Measurements from ENCODE around the gene RAMAC.
"Not testable (repeated sequence)": the region's sequence is repeated elsewhere in the genome, so short reads cannot be mapped to it uniquely, and the experiment has no call there.

The RAMAC gene

DNA sequence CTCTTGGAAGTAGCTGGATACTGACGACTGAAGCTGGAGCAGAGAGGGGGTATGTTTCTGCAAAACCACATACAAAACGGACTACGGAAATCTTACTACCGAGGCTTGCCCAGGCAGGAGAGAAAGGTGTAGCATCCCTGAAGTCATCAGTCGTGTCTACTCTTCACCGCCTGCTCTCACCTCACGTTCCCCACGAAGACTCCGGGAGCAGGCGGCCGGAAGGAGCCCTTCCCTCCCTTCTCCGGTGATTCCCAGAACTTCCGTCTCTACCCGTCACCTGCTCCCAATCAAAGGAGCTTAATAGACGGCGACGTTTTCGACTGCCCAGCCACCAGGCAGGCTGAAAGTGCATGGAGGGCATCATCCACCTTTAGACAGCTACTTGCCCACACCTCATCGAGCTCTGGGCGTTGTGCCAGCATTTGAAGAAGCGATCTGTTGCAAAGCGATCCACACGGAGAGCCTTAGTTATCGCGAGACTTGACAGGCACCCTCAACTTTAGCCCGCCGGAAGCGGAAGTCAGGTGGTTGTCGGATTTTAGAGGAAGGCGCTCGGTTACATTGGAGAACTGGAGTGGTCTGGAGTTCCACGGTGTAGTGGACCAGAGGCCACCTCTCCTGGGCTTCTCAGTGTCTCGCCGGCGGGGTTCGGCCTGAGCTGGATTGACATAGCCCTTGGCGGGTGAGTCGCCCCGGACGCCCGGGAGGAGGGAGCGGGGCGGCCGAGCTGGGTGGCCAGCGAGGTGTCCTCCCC is at the start of gene RAMAC:
Gene RAMAC (plus strand): TSS at position 523 of the 754 bp plus-strand sequence. CDS start 2,809 bp downstream, outside the sequence.
- peak; percentile 45 to 98 (median 90) for DNase-seq

DNA sequence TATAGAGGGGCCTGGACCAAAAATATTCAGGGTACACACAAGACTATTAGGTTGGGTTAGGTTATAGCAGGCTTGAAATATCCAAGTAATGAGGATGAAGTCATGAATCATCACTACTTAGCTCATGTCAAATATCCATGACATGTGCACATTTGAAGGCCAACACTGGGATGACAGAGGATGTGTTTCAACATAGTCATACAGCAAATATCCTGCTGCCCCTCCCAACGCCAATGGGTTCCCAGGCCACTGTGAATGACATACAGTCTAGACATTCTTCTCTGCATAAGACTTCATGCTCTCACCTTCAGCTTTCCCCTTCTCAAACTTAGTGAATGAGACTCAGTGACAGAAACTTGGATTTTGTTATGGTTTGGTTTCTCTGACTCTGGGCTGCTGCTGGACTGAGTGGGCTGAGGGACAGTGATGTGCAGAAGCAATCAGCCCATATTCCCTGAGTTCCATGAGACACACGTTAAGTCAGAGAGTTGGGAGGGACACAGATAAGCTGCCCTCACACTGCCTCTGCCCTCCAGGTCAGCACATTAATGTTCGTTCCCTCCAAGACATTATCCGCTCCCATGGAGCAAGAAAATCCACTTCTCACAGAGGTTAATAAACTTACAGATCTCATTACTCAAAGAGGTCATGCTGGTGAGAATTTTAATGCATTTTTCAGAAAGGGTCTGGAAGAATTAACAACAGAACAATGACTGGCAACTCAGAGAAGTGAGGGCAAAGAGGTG is 48.9 kb upstream of the RAMAC start:
- DNase-seq = no peak

DNA sequence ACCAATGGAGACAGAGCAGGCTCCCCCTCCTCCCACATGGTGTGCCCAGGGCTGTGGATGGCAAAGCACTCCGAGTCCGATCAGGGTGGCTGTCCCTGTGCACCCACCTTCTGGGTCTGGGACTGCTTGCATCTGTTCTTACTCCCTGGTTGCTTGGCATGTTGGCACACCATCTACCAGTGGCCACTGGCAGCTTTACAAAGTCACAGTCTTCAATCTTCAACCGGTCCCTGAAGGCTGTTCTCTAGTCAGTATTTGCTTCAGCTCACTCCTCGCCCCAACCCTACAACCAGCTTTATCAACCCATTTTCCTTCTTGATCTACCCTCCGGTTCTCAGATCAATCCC is 48.3 kb upstream of the RAMAC start:
- no peak for DNase-seq

DNA sequence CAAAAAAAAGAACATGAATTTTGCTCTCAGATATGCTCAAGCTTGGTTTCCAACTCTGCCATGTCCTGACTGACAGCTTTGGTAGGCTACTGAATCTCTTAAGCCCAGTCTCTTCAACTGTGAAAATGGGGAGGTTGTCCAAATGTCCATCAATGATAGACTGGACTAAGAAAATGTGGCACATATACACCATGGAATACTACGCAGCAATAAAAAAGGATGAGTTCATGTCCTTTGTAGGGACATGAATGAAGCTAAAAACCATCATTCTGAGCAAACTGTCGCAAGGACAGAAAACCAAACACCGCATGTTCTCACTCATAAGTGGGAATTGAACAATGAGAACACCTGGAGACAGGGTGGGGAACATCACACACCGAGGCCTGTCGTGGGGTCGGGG is 46.3 kb upstream of the RAMAC start:
- not testable (repeated sequence) for DNase-seq

DNA sequence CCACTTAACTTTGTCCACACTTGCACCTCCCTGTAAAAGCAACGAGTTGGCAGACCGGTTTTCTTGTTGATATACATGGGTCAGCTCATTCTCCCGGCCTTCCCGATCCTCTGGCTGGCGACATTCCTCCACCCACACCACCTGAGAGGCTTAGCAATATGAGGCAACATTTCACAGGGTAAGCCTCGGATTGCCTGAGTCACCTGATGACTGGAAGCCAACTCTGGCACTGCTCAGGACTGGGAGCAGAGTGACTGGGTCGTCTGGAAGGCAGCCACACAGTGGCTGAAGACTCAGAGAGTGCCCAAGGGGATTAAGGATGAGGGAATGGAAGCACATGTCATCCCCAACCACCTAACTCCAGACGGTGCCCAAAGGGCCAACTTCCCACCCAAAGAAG is 43.3 kb upstream of the RAMAC start:
- peak in 1 of 58 donors; percentile 11 for DNase-seq

DNA sequence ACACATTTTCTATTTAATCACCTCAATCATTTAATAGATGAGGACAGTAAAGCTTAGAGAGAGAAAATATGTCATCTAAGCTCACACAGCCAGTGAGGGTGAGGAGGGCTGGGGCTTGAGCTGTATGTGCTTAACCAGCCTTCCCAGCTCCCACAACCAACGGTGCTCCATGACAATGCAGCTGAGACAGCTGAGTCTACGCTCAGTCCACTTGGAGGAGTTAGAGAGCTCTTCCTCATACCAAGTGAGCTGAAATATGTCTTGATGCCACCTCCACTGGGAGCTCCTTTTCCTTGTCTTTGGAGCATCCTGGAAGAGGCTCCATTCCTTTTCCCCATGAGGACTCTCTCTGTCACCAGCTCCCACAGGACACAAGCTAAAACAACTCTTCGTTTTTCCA is 42.8 kb upstream of the RAMAC start:
- DNase-seq = no peak

DNA sequence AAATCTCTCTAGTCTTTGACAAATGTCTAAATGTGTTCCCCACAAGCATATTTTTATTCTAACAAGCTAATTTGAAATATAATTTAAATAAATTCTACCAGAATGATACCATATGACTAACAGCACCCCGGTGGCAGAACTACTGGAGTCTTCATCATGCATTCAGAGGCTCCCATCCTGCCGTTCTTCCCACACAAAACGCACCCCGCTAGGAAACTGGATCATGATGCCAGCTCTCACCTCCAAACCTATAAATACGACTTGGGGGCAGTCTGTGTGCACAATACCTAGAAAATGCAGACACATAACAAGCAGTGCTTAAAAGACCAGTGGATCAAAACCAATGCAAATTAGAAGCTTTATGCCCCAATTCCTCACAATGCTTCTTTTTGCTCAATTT is 42.0 kb upstream of the RAMAC start:
- DNase-seq = peak in 9 of 58 donors; percentile 6 to 54 (median 23)

DNA sequence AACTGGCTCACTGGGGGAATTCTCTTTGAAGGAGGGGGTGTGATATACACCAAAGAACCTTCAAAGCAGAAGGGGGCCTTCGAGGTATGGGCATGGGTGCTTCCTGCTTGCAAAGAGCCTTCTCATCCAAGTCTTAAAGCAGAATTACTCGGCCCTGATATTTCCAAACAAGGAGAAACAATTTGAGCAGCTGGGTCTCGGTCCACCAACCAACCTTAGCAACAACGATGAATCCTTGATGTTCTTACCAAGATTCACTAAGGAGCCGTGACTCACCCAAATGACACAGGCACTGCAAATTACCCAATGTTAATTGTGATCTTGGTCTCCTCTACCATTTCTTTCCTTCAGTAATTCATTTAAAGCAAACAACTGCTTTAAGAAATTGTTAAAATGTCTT is 41.2 kb upstream of the RAMAC start:
- DNase-seq = peak in 1 of 58 donors; percentile 17

DNA sequence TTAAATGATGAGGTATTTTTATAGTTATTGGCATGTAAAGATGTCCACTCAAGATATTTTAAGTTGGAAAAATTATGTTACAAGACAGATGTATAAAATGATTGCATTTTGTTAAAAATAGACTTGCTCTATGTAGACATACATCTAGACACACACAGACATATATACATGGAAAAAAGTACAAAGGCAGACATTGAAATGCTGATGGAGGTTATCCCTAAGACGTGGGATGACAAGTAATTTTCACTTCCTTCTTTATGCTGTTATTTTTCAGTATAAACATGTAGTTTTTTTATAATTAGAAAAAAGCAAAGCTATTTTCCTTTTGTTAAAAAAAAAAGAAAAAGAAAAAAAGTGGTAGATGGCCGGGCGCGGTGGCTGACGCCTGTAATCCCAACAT is 40.7 kb upstream of the RAMAC start:
- DNase-seq = no peak

DNA sequence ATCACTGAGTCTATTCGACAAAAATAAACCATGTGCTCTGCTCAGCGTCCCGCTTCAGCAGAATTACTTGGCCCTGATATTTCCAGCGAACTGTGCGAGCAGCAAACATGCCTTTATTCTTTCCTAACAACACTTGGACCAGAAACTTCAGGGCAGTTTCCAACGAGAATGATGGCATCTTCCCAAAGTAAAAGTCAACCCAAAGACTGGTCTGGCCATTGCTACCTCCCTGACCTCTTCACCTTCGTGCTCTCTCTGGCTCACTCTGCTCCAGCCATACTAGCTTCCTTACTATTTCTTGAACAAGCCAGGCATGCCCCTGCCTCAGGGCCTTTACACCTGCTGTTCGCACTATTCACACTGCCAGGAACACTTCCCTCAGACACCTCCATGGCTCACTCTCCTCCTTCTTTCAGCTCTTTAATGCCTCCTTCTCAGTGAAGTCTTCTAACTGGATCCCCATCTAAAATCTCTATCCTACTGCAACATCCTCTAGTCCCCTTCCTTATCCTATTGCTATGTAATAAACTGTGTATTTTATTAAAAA is 39.8 kb upstream of the RAMAC start:
- DNase-seq = no peak

DNA sequence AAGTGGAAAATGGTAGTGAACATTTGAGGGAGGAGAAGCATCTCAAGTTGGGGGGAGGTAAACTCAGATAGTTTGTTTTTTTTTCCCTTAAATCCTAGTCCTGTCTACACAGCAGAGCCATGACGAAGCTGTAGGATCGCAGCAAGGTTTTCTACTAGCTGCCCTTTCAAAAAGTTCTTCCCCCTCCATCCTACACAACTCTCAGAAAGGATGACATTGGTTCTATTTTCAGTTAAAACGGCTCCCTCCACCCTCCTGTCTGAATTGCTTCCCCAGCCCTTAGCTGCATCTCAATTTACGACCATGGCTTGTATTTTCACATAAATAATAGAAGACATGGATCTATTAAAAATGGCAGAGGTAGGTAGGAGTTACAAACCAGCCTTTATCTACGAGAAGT is 35.7 kb upstream of the RAMAC start:
- no peak for DNase-seq

DNA sequence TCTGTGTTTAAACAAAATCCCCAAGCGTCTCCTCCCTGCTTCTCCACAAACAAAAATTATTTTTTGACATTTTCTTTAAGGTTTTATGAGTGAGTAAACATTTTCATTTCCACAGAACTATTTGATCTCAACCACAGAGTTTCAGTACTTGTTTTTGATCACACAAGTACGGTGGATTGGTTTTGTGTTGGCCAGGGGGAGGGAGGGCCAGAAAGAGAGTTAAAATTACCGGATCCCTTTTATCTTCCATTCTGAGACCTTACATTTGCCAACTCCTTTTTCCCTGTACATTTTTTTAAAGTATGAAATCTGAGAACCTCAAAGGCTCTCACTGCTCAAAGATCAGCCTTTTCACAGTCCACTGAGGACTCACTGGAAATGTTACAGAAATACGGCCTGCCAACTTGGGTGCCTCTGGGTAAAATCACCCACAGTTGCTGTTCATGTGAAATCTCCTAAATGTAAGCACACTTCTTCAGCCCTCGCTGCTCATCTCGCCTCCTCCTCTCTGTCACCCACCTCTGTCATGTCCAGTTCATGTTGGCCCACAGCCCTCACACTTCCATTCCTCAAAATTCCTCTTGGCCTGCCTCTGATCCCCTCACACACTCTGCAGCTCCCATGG is 35.2 kb upstream of the RAMAC start:
- DNase-seq = peak in 1 of 58 donors; percentile 9

DNA sequence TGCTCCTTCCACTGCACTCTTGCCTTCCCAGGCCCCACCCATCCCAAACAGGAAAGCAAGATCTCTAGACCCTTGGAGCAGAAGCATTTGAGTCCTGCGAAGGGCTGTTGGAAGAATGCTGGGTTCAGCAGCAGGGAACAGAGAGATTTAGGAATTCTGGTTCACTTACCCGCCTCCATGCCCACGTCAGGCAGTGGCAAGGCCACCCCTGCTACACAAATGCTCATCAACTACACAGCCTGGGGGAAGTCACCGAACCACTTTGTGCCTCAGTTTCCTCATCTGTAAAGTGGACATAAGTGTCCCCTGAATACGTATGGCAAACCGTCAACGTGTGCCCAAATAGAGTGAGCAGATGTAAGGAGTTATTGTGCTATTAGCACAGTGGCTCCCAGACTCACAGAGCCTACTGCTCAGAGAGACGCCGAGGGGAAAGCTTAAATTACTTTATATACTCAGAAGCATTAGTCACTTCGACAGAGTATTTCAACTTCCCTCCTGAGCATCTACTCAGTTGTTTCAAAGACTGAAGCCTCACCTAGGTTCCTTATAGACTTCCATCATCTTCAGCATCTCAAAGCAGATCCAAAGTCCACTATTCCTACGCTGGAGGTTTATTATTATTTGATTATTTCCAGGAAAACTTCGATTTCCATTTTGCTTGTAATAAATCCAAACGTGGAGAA is 34.4 kb upstream of the RAMAC start:
- DNase-seq = no peak

DNA sequence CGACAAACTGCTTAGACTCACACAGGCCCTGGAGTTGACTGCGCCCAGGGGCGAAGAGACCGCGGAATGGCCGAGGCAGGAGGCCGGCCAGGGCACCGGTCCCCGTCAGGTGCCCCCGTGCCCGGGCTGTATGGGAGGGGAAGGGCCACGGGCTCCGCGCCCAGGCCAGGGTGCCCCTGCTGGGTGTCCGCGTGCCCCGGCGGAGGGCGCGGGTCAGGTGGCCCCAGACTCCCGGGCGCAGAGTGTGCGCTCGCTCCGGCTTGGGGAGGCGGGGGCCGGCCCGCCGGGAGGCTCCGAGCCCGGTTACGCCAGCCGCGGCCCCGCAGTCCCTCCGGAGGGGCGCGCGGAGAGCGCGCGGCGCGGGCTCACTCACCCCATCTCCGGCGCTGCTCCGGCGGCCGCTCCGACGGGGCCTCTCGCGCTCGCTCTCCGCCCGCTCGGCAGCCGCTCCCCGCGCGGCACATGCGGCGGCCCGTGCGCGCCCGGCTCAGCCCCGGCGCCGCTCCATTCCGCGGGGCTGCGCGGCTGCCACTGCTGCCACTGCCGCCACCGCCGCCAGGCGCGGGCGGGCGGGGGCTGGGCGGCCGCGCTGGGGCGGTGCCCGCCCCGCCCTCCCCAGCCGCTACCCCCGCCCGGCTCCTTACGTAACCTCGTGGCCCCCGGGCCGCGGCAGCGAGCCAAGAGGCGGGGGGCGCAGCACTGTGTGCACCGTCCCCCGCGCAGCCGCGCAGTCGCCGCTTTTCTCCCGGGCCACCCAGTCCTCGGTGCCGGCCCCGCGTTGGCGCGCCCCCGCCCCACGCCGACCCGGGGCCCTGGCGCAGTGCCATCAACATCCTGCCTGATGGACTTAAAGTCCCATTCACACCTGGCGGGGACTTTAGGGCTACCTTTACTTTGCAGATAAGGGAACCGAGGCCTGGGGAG is 33.6 kb upstream of the RAMAC start, which contains the start of gene HOMER2:
Gene HOMER2 (minus strand): TSS at position 563 of the 924 bp plus-strand sequence. CDS start 185 bp downstream, at position 378.
- DNase-seq = peak in 15 of 58 donors; percentile 8 to 58 (median 20)

DNA sequence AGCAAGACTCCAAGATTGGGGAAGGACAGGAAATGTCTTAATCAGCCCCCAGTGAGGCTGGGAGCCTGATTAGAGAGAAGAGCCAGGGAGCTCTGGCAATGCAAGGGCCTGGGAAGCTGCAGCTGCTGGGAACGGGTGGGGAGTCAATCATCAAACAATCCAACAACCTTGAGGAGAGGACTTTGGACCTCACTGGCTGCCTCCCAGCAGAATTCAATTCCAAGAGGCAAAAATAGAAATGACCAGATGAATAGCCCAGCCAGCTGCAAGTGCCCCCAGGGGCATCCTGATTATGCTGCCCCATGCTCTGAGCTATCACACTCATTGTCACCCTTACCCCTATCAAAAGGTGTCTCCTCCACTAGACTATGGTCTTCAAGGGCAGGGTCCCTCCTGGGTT is 27.4 kb upstream of the RAMAC start:
- no peak for DNase-seq

DNA sequence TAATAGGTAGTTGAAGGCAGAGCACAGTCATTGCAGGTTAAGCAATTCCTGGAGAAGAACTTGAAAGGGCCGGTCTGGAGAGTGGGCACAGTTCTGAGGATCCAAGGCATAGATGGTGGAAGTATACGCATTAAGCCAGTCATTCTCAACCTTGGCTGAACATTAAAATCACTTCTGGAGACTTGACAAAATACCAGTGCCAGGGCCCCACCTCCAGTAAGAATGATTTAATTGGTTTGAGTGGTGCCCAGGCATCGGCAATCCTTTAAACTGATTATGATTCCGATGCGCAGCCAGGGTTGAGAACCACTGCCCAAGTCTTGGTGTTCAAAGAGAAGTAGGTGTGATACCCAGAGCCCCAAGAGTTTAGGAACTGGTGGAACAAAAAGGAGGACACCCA is 26.6 kb upstream of the RAMAC start:
- DNase-seq = no peak

DNA sequence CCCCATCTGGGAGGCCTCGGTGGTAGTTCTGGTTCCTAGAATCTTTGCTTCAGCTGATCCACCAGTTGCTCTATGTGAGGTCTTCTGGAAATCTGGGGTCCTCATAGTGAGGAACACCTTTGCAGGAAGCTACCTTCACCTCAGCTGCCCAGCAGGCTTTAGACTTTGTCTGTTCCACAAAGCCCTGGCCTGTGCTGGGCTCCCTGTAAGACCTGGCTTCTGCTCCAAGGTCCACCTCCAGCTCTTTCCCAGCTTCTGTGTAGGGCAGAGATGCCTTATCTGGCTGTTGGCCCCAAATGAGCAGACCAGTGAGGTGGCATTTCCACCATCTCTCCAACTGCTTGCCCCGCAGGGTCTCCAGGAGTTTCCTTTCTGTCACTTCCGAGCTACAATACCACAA is 25.2 kb upstream of the RAMAC start:
- no peak for DNase-seq

DNA sequence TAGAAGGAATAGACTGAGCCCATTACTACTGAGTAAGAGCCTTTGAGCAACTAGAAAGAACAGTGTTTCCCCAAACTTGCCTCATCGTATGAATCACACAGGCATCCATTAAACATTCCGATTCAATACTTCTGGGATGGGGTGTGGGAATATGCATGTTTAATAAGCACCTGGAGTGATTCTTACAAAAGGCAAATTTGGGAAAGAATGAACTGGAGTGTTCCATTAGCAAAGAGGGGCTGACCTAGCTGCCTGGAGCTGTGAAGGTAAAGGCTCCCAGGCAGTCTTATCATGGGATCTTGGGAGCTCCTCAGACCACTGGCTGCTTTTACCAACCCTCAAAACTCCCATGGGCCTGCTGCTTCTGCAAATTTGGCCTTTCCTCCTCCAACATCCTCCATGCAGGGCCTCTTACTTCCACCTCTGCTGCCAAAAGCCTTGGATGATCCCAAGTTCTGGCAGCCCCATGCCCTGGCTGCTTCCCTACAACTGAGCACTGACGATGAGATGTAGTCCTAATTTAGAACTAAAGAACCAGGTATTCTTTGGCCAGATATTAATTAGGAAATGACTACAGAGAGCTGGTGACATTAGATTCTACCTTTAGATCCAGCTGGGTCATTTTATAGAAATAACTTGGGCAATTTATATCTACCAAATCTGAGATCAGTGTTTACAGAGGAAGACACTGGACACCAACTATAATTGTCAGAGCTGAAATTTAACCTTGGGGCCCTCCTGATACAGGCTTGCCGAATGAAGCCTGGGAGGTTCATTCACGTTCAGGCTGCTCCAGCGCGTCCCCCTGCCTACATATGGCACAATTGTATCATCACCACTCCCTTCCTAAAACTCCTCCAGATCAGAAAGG is 22.3 kb upstream of the RAMAC start:
- no peak for DNase-seq

DNA sequence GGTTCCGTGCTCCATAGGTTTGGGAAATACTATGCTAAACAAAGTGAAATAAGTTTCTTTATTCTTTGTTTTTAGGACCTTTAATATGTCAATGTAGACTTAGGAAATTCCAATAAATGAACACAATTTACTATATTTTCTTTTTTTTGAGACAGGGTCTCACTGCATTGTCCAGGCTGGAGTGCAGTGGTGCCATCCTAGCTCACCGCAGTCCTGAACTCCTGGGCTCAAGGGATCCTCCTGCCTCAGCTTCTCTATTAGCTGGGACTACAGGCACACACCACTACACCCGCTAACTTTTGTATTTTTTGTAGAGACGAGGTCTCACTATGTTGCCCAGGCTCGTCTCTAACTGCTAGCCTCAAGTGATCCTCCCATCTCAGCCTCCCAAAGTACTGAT is 21.1 kb upstream of the RAMAC start:
- DNase-seq = no peak

Data from anterior cingulate cortex (tissue), 58 donors.